ENCODE data around the gene ECHS1.
"Not testable (repeated sequence)": the region's sequence is repeated elsewhere in the genome, so short reads cannot be mapped to it uniquely, and the experiment has no call there.

ECHS1 gene

GRCh38 chr10:133373174-133374090, at the start of gene ECHS1:
Gene ECHS1, minus strand, starts transcription at chr10:133373354. Its CDS starts 21 bp downstream, at chr10:133373333.
- peak; percentile 29 for DNase-seq

DNA sequence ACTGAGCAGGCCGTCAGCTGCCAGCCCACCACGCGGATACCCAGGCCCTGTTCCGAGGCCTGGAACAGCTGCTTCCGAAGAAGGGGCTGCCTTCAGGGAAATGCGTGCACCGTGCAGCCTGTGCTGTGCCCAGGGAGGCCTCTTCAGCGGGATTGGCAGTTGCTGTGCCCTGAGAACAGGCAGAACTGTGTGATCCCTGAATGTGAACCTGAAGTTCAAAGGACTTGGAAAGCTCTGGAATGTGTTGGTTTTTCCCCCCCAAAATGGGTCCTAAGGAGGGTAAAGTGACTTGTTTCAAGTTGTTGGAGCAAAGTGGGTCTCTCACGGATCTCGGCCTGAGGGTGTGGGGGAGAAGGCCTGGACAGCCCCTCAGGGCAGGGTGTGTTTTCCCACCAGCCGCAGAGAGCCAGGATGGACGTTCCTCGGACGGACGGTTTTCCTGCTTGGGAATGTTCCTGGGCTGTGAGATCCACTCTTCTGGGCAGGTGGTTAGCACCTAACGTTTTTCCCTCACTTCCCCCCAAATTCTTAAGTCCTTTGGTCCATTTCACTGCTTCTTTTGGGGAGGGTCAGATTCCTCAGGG, 49.2 kb upstream of the ECHS1 start:
- DNase-seq: no peak

DNA sequence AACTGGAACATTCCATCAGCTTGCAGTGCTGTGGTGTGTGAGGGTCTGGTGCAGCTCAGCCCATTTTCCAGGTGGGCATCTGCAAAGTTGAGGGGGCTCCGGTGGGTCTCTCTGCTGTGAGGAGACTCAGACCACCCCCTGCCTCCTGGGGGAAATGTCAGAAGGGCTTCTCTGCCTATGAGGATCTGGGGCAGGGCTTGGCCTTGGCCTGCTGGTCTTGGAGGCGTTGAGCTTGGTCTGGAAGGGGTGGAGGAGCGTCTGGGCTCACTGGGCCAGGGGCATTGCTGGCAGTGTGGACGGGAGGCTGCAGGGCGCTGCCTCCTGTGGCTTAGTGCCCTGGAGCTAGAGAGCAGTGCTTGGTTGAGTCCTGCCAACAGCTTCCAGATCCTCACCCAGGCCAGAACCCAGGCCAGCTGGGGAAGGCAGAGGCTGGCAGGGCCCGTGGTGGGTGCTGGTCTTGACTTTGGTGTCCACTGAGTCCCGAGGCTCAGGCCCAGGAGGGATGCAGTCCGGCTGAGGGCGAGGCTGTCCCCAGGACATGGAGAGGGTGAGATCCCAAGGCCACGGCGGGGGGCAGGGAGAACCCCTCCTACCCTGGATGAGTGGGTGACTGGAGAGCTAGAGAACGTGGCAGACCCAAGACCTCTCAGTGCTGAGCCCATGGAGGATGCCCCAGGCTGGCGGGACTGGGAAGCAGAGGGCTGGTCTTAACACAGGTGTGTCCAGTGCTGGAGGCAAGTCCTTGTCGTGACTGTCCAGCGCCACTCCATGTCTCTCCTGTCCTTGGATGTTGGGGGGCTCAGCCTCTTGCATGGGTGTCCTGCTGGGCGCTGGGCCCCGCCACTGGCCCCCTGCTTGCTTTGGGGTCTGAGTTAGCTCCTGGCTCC, 48.4 kb upstream of the ECHS1 start:
- DNase-seq: no peak

DNA sequence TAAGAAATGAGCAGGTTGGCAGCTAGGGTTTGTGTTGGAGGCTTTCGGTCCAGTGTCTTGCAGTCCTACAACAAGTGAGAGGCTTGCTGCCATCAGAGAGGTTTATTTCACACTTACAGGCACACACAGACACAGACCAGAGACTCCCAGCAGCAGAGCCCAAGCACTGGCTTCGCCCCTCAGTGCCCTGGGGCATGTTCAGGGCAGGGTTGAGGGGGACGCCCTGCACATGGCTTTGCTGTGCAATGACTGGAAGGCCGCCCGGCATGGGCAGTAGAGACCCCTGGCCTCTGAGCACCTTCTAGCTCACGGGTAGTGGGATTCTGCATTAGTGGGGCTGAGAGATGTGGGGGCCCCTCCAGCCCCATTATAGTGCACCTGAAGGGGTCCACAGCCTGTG, 47.4 kb upstream of the ECHS1 start:
- DNase-seq: no peak

DNA sequence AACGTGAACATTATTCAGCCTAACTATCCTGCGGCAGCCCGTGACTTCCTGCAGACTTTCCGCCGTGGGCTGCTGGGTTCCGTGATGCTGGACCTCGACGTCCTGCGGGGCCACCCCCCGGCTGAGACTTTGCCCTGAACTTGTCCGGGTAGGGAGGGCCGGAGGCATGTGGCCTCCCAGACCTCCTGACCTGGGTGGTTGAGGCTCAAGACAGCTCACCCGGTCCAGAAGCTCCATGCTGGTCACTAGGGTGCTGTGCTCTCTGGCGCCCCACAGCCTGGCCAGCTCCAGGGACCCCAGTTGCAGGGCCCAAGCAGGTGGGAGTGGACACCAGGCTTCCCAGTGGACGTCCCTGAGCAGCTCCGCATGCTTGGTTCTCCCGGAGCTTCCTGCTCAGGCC, 46.9 kb upstream of the ECHS1 start:
- DNase-seq: no peak

DNA sequence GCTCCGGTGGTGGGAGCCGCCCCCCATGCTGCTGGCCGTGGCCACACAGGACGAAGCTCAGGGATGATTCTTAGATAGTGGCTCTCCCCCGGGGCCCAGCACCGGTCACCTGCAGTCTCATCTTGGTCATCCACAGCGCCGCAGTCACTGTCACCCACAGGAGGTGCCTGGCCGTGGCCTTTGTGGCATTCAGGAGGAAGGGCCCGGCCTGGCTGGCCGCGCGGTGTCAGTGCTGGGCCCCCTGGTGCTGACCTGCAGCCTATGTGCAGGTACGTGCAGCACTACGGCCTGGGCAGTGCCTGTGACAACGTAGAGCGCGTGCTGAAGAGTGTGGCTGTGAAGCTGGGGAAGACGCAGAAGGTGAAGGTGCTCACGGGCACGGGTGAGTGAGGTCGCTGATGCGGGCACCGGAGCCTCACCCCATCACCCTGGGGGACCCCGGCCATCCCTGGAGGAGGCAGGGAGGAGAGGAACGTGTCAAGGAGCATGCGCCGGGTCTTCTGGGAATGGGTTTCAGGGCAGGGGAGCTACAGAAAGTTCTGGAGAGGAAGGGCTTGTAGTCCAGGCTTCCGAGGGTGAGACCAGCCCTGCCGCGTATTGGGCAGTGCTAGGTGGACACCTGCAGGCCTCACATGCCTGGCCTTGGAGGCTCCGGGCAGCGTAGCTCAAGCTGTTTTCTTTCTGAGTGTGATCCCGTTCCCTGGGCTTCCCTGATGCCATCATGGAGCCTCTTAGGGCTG, 46.2 kb upstream of the ECHS1 start:
- DNase-seq: no peak

- DNase-seq: no peak
These were observed 45.3 kb upstream of the ECHS1 start for GRCh38 chr10:133418289-133418993.

DNA sequence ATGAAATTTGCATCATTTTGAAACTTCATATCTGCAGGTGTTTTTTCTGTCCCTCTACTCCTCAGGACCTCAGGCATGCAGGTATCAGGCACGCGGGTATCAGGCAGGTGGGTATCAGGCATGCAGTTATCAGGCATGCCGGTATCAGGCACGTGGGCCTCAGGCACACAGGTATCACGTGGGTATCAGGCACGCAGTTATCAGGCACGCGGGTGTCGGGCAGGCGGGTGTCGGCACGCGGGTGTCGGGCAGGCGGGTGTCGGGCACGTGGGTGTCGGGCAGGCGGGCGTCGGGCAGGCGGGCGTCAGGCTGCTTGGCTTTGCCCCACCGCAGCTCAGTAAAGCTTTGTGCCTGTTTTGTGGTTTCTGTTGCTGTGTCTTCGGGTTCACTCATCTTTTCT, 42.6 kb upstream of the ECHS1 start:
- no peak for DNase-seq

DNA sequence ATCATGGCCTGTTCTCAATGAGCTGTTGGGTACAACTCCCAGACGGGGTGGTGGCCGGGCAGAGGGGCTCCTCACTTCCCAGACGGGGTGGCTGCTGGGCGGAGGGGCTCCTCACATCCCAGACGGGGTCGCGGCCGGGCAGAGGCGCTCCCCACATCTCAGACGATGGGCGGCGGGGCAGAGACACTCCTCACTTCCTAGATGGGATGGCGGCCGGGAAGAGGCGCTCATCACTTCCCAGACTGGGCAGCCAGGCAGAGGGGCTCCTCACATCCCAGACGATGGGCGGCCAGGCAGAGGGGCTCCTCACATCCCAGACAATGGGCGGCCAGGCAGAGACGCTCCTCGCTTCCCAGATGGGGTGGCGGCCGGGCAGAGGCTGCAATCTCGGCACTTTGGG, 41.2 kb upstream of the ECHS1 start:
- DNase-seq: not testable (repeated sequence)

- no peak for DNase-seq
These were observed 39.2 kb upstream of the ECHS1 start for GRCh38 chr10:133412381-133412711.

DNA sequence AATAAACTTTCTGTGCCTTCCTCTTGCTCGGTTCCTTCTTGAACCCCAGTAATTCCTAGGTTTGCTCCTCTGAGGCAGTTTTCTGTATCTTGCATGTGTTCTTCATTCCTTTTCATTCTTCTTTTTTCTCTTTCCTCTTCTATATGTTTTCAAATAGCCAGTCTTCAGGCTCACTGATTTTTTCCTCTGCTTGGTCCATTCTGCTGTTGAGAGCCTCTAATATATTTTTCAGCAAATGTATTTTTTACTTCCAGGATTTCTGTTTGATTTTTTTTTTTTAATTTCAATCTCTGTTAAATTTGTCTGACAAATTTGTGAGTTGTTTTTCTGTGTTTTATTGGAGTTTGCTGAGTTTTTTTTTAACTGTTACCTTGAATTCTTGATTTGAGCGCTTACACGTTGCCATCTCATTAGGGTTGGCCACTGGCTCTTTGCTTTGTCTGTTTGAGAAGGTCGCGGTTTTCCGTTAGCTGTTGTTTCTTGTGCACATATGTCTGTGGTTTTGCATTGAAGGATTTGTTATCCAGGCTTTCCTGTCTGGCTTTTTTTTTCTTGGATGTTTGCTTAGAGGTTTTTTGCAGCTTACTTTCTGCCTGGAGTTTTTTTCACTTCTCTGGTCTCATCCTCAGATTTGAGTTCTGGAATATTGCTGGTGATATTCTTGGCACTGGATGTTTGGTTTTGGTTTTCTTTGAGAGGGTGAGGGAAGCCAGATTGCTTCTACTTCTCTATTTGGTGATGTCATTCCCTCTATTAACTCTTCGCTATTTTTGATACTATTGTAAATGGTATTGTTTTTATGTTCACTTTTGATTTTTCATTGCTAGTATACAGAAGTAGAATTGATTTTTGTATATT, 38.6 kb upstream of the ECHS1 start:
- no peak for DNase-seq

- no peak for DNase-seq
These were observed 32.8 kb upstream of the ECHS1 start for GRCh38 chr10:133405844-133406527.

GRCh38 chr10:133405272-133405671, 32.1 kb upstream of the ECHS1 start:
- no peak for DNase-seq

DNA sequence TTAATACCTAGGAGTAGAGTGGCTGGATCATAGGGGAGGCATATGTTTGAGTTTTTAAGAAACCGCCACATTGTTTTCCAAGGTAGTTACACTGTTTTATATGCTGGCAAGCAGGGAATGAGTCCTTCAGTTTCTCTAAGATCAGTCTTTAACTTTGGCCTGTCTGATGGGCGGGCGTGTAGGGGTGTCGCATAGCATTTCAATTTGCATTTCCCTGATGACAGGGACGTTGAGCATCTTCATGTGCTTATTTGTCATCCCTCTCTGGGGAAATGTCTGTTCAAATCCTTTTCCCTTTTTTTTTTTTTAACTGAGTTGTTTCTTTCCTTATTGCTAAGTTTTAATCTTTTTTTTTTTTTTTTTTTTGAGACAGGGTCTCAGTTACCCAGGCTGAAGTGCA, 30.6 kb upstream of the ECHS1 start:
- no peak for DNase-seq

GRCh38 chr10:133403359-133403758, 30.2 kb upstream of the ECHS1 start:
- no peak for DNase-seq

- DNase-seq: no peak
These were observed 29.0 kb upstream of the ECHS1 start for GRCh38 chr10:133401981-133402725.

DNA sequence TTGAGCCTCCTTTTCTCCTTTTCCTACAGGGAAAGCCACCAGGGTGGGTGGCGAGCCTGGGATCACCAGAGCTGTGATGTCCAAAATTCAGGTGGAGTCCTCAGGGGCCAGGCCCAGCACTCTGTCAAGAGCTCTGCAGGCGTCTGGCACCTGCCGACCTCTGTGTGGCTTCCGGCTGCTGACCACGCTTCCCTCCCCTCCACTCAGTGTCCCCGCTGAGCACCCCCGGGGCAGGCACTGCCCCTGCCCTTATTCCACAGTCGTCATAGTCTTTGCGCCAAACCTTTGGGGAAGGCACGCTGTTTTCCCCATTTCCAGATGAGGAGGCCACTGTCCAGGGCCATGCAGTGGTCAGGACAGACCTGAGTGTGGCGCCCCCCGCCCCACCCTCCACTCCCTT, 28.3 kb upstream of the ECHS1 start:
- DNase-seq: no peak

GRCh38 chr10:133400624-133401424, 27.7 kb upstream of the ECHS1 start:
- DNase-seq: no peak

- no peak for DNase-seq
These were observed 26.0 kb upstream of the ECHS1 start for GRCh38 chr10:133399123-133399601.
